Skin epidermis (tissue), 12 donors: ENCODE data around the gene ADAM12.

Source experiments
- H3K27ac ChIP-seq, 21 experiments: fragments of 200-600 bp; sonication (generic) in 11 of 21; one replicate each; pipeline ENCODE4 v1.5.0; 2020; ENCODE audit warnings: mild to moderate bottlenecking in 3 of 21, inconsistent platforms in 2 of 21, moderate library complexity in 2 of 21
- H3K4me3 ChIP-seq, 7 experiments: fragments of 200-600 bp; sonication (generic) in 2 of 7; one replicate each; pipeline ENCODE4 v1.5.0; 2020; ENCODE audit warnings: inconsistent platforms in 2 of 7, mild to moderate bottlenecking in 2 of 7, moderate library complexity in 1 of 7

Gene ADAM12

DNA sequence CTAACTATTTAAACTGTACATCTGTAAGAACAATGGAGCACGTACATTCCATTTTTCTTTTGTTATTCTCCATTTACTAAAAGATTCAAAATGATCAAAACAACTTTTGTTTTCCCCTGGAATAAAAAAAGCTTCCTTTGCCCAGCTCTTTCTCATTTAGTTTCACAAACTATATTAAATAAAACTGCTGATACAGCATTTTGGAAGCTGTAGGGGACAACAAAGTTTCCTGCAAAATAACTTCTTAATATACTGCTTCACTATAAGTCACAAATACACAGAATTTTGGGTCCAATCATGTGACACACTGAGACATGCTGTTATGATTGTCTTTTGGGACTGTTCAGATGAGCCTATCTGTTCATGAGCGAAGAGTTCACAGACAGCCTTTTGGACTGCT lies 222.4 kb downstream of the ADAM12 start:
- Histone ChIP-seq H3K27ac (peak overlapping the region in 1 of 21 experiments; percentile 9), H3K4me3 (no peak overlapping the region)

GRCh38 chr10:126163506-126163905 lies 224.8 kb downstream of the ADAM12 start:
- H3K4me3 ChIP-seq, result no peak overlapping the region

GRCh38 chr10:126161691-126162090 lies 226.6 kb downstream of the ADAM12 start:
- no peak overlapping the region for H3K27ac ChIP-seq
- H3K4me3 ChIP-seq, result no peak overlapping the region

More at GRCh38 chr10:126163506-126163905, 224.8 kb downstream of the ADAM12 start:
- no peak overlapping the region for H3K27ac ChIP-seq

DNA sequence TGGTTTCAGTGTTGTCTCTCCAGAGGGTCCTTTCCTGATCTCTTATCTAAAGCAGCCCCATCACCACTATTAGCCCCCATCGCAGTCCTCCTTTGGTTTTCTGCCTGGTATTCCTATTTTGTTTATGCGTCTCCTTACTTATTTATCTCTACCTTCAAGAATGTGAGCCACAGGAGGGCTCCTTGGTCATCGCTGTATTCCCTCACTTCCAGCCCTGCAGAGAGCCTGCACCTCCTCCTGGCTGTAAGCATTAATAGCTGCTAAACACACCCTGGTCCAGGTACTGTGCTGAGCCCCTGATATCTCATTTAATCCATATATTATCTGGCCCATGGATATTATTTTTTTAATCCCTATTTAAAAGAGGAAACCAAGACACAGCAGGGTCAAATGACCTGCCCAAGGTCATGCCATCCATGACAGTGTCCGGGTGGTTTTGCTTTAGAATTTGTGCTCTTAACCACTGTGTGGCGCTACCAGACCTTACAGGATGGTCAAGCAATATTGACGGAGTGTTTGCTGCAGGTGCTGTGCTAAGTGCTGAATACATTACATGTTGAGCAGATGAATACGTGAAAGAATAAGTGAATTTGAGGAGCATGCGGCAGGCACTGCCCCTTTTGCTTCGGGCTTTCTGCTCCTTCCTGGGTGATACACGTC lies 227.2 kb downstream of the ADAM12 start:
- Histone ChIP-seq H3K4me3 (no peak overlapping the region), H3K27ac (no peak overlapping the region)

- peak overlapping the region in 1 of 21 experiments; percentile 50 for H3K27ac ChIP-seq
- H3K4me3 ChIP-seq, result no peak overlapping the region
These were observed 227.7 kb downstream of the ADAM12 start for GRCh38 chr10:126160571-126160970.

DNA sequence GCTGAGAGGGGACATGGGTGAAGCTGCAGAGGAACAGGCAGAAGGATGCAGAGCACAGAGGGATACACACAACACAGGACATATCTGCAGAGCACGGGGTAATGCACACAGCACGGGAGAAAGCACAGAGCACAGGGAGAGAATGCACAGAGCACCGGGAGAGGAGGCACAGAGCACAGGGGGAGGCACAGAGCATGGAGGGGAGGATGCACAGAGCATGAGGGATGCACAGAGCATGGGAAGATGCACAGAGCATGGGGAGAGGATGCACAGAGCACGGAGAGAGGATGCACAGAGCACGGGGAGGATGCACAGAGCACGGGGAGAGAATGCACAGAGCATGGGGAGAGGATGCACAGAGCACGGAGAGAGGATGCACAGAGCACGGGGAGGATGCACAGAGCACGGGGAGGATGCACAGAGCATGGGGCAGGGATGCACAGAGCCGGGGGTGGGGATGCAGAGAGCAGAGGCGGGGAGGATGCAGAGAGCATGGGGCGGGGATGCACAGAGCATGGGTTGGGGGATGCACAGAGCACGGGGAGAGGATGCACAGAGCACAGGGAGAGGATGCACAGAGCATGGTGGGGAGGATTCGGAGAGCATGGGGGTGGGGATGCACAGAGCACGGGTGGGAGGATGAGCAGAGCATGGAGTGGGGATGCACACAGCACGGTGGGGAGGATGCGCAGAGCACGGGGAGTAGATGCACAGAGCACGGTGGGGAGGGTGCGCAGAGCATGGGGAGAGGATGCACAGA lies 230.0 kb downstream of the ADAM12 start:
- no peak overlapping the region for H3K27ac ChIP-seq
- H3K4me3 ChIP-seq, result no peak overlapping the region

- no peak overlapping the region for H3K4me3 ChIP-seq
- peak overlapping the region in 1 of 21 experiments; percentile 16 for H3K27ac ChIP-seq
These were observed 231.1 kb downstream of the ADAM12 start for GRCh38 chr10:126157189-126157588.

GRCh38 chr10:126156503-126156902 lies 231.8 kb downstream of the ADAM12 start:
- peak overlapping the region in 1 of 21 experiments; percentile 16 for H3K27ac ChIP-seq
- no peak overlapping the region for H3K4me3 ChIP-seq

DNA sequence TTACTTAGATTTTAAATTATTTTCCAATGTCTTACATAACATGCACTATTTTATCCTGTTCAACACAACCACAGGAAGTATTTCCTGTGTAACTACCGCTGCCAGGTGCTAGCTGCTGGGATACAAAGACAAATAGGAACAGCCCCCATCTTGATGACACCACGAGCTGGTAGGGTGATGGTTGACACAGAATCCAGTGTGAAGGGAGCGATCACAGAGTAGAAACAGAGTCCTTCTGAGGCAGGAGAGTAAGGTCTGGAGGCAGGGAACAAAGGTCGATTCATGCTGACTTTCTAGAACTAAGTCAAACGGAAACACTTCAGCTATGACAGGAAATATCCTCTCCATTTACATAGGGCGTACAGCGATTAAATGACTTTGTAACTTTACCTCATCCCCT lies 232.3 kb downstream of the ADAM12 start:
- Histone ChIP-seq H3K4me3 (no peak overlapping the region), H3K27ac (no peak overlapping the region)

GRCh38 chr10:126155528-126155927 lies 232.7 kb downstream of the ADAM12 start:
- no peak overlapping the region for H3K4me3 ChIP-seq
- H3K27ac ChIP-seq, result no peak overlapping the region

- Histone ChIP-seq H3K4me3 (no peak overlapping the region), H3K27ac (peak overlapping the region in 4 of 21 experiments; percentile 29 to 66 (median 40))
These were observed 234.3 kb downstream of the ADAM12 start for GRCh38 chr10:126153711-126154628.

- no peak overlapping the region for H3K4me3 ChIP-seq
- peak overlapping the region in 12 of 21 experiments; percentile 6 to 83 (median 65) for H3K27ac ChIP-seq
These were observed 240.2 kb downstream of the ADAM12 start for GRCh38 chr10:126147866-126148587.

DNA sequence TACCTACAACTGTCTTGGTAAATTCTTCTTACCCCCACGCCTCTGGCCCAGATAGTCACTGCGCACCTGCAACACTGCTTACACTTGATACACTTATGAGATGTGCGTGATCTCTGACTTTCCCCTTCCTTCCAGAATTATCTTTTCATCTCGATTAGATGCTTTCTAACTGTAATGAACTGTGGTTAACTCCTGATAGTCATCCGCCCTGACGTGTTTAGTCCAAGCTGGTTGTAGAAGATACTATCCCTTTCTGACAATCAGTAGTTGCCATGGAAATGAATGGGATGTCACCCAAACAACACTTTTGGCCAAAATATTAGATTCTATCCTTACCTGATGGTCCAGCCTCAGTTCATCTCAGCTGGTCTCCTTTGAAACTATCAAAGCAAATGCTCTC lies 241.5 kb downstream of the ADAM12 start:
- no peak overlapping the region for H3K4me3 ChIP-seq
- H3K27ac ChIP-seq, result peak overlapping the region in 4 of 21 experiments; percentile 32 to 66 (median 60)

DNA sequence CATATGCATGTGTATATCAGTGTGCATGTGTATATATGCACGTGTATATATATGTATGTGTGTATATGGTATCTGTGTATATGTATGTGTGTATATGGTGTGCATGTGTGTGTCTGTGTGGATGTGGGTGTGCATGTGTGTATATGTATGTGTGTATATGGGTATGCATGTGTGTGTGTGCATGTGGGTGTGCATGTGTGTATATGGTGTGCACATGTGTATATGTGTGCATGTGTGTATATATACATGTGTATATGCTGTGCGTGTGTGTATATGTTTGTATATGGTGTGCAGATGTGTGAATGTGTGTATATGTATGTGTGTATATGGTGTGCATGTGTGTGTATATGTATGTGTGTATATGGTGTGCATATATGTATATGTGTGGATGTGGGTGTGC lies 245.2 kb downstream of the ADAM12 start:
- no peak overlapping the region for H3K4me3 ChIP-seq

GRCh38 chr10:126140746-126141273 lies 247.5 kb downstream of the ADAM12 start:
- peak overlapping the region in 1 of 21 experiments; percentile 6 for H3K27ac ChIP-seq
- no peak overlapping the region for H3K4me3 ChIP-seq

More for the DNA sequence above, 245.2 kb downstream of the ADAM12 start:
- no peak overlapping the region for H3K27ac ChIP-seq

GRCh38 chr10:126137562-126138221 lies 250.6 kb downstream of the ADAM12 start:
- Histone ChIP-seq H3K4me3 (no peak overlapping the region), H3K27ac (peak overlapping the region in 1 of 21 experiments; percentile 37)

GRCh38 chr10:126135941-126136595 lies 252.2 kb downstream of the ADAM12 start:
- peak overlapping the region in 6 of 21 experiments; percentile 29 to 59 (median 51) for H3K27ac ChIP-seq
- H3K4me3 ChIP-seq, result no peak overlapping the region

GRCh38 chr10:126135177-126135576 lies 253.1 kb downstream of the ADAM12 start:
- Histone ChIP-seq H3K4me3 (no peak overlapping the region), H3K27ac (peak overlapping the region in 3 of 21 experiments; percentile 19 to 47 (median 29))
